HG03460 (cell line): ENCODE measurements around the gene TSSK6.

ENCODE experiments used
- ATAC-seq: cut with Tn5 transposase; IDR thresholded peaks from one replicate; pipeline ENCODE4 v1.9.1; 2021; ENCODE audit not compliant: unreplicated experiment

The TSSK6 gene

GRCh38 chr19:19465436-19466070, 49.8 kb downstream of the TSSK6 start:
- ATAC-seq: no peak

GRCh38 chr19:19464339-19465098, 50.8 kb downstream of the TSSK6 start:
- no peak for ATAC-seq
